ENCODE measurements around the gene CDC42SE2. TPM values are rescaled to one million over a fixed set of nuclear protein-coding genes. Genes with fewer than 3 reads are reported as not detected.
"Not testable (repeated sequence)": the region's sequence is repeated elsewhere in the genome, so short reads cannot be mapped to it uniquely, and the experiment has no call there.

Gene CDC42SE2
- total RNA-seq, 1 donor from 2014 or later: 29.3 TPM

GRCh38 chr5:131375351-131375750, 111.5 kb downstream of the CDC42SE2 start:
- DNase-seq (ENCODE audit: low spot score, unreplicated experiment): no peak
- TF ChIP-seq, protein P1, sequence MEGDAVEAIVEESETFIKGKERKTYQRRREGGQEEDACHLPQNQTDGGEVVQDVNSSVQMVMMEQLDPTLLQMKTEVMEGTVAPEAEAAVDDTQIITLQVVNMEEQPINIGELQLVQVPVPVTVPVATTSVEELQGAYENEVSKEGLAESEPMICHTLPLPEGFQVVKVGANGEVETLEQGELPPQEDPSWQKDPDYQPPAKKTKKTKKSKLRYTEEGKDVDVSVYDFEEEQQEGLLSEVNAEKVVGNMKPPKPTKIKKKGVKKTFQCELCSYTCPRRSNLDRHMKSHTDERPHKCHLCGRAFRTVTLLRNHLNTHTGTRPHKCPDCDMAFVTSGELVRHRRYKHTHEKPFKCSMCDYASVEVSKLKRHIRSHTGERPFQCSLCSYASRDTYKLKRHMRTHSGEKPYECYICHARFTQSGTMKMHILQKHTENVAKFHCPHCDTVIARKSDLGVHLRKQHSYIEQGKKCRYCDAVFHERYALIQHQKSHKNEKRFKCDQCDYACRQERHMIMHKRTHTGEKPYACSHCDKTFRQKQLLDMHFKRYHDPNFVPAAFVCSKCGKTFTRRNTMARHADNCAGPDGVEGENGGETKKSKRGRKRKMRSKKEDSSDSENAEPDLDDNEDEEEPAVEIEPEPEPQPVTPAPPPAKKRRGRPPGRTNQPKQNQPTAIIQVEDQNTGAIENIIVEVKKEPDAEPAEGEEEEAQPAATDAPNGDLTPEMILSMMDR (IDR thresholded peaks at IDR 0.05; ENCODE audit: unreplicated experiment): no peak
- no peak overlapping the region for H3K27ac Mint-ChIP-seq
- no peak overlapping the region for H3K4me3 Mint-ChIP-seq (ENCODE audit: low read depth)
- no peaks in the 10 kb centered on the region for H3K27me3 Mint-ChIP-seq
- peaks cover 7% of the 10 kb centered on the region for H3K4me1 Mint-ChIP-seq (ENCODE audit: low read depth)
- no peaks in the 10 kb centered on the region for H3K9me3 Mint-ChIP-seq (ENCODE audit: low read depth)
- H3K36me3 Mint-ChIP-seq (ENCODE audit: insufficient read depth): no peaks in the 10 kb centered on the region

DNA sequence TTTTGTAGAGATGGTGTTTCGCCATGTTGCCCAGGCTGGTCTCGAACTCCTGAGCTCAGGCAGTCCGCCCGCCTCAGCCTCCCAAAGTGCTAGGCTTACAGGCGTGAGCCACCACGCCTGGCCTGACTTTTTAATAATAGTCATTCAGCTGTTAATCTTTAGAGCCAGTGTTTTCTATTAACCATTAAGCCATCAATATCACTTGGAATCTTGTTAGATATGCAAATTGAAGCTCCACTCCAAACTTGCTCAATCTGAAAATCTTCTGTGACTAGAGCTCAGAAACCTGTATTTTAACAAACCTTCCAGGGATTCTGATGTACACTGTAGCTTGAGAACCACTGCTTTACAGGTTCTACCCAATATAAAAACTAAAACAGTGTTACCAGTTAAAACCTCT, 113.5 kb downstream of the CDC42SE2 start:
- TF ChIP-seq, protein P1 (IDR thresholded peaks at IDR 0.05; ENCODE audit: unreplicated experiment): no peak
- Mint-ChIP-seq H3K9me3 (ENCODE audit: low read depth) (no peaks in the 10 kb centered on the region), H3K4me3 (ENCODE audit: low read depth) (no peak overlapping the region), H3K4me1 (ENCODE audit: low read depth) (peaks cover 16% of the 10 kb centered on the region), H3K27me3 (no peaks in the 10 kb centered on the region), H3K27ac (peak overlapping the region; percentile 27), H3K36me3 (ENCODE audit: insufficient read depth) (peaks cover 2% of the 10 kb centered on the region)
- DNase-seq (ENCODE audit: low spot score, unreplicated experiment): no peak

DNA sequence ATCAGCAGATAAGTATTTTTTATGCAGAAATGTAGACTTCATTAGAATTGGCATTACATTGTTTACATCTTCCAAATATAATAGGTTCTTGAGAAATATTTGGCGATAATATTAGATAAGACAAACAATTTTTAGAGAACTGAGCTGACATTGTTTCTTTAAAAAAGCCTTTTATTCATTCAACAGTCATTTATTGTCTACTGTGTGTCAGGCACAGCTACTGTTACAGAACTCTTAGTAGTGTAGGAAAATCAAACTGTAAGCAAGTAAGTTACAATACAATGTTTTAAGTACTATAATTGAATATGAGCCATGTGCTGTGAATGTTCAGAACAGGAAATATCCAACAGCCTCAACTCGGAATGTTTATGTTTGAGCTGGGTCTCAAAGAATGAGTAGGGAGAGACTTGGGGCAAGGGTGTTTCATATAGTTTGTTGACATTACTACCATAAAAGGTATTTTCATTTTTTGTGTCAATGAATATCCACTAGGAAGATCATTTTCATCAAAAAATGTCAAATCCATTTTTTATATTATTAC, 114.0 kb downstream of the CDC42SE2 start:
- Mint-ChIP-seq H3K27ac (no peak overlapping the region), H3K4me3 (ENCODE audit: low read depth) (no peak overlapping the region), H3K4me1 (ENCODE audit: low read depth) (peaks cover 16% of the 10 kb centered on the region), H3K9me3 (ENCODE audit: low read depth) (no peaks in the 10 kb centered on the region), H3K36me3 (ENCODE audit: insufficient read depth) (peaks cover 2% of the 10 kb centered on the region), H3K27me3 (no peaks in the 10 kb centered on the region)
- TF ChIP-seq, protein P1 (IDR thresholded peaks at IDR 0.05; ENCODE audit: unreplicated experiment): no peak
- no peak for DNase-seq (ENCODE audit: low spot score, unreplicated experiment)

- Mint-ChIP-seq H3K36me3 (ENCODE audit: insufficient read depth) (peaks cover 2% of the 10 kb centered on the region), H3K9me3 (ENCODE audit: low read depth) (no peaks in the 10 kb centered on the region), H3K27ac (peak overlapping the region; percentile 49), H3K4me3 (ENCODE audit: low read depth) (no peak overlapping the region), H3K4me1 (ENCODE audit: low read depth) (peaks cover 16% of the 10 kb centered on the region), H3K27me3 (no peaks in the 10 kb centered on the region)
- TF ChIP-seq, protein P1 (IDR thresholded peaks at IDR 0.05; ENCODE audit: unreplicated experiment): no peak
- DNase-seq (ENCODE audit: low spot score, unreplicated experiment): no peak
Measured at GRCh38 chr5:131378721-131379541, 115.1 kb downstream of the CDC42SE2 start.

DNA sequence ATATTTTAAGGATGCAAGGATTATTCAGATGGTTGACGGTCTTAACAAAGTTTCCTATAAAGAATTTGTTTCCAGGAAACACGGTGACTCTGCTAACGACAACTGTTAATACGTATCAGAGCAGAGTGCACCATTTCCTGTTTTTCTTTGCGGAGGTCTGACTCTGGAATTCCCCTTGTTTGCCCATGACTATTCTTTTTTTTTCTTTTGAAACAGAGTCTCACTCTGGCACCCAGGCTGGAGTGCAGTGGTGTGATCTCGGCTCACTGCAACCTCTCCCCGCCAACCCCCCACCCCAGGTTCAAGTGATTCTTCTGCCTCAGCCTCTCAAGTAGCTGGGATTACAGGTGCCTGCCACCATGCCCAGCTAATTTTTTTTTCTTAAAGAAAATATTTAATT, 115.9 kb downstream of the CDC42SE2 start:
- Mint-ChIP-seq H3K27me3 (no peaks in the 10 kb centered on the region), H3K4me1 (ENCODE audit: low read depth) (peaks cover 16% of the 10 kb centered on the region), H3K36me3 (ENCODE audit: insufficient read depth) (peaks cover 2% of the 10 kb centered on the region), H3K27ac (peak overlapping the region; percentile 51), H3K9me3 (ENCODE audit: low read depth) (no peaks in the 10 kb centered on the region), H3K4me3 (ENCODE audit: low read depth) (no peak overlapping the region)
- DNase-seq (ENCODE audit: low spot score, unreplicated experiment): no peak
- TF ChIP-seq, protein P1 (IDR thresholded peaks at IDR 0.05; ENCODE audit: unreplicated experiment): no peak

DNA sequence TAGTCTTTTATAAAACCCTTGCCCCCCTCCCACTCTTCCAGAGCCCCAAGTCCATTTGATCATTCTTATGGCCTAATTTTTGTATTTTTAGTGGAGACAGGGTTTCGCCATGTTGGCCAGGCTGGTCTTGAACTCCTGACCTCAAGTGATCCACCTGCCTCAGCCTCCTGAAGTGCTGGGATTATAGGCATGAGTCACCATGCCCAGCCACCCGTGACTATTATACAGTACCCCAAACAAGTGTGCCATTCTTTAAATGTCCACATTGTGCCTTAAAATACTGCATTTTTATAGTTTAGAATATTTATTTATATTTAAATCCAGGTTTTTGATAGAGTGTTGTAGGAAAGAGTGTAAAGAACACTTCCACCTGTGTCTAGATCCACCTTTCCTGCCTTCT, 116.4 kb downstream of the CDC42SE2 start:
- H3K4me3 Mint-ChIP-seq (ENCODE audit: low read depth); H3K36me3 Mint-ChIP-seq (ENCODE audit: insufficient read depth); H3K9me3 Mint-ChIP-seq (ENCODE audit: low read depth); DNase-seq (ENCODE audit: low spot score, unreplicated experiment); H3K27me3 Mint-ChIP-seq; H3K27ac Mint-ChIP-seq: not testable (repeated sequence)
- peaks cover 16% of the 10 kb centered on the region for H3K4me1 Mint-ChIP-seq (ENCODE audit: low read depth)
